SH-SY5Y (cell line): ENCODE results near the gene SFTA2.

ENCODE experiments used
- GATA2 ChIP-seq: IDR thresholded peaks from 2 replicates; pipeline ENCODE4 v1.6.1; 2011; ENCODE audit warnings: mild to moderate bottlenecking, low read depth, low read length
- GATA3 ChIP-seq: IDR thresholded peaks from 2 replicates; pipeline ENCODE4 v1.6.1; 2011; ENCODE audit warnings: low read depth, mild to moderate bottlenecking, low read length, moderate library complexity

Gene SFTA2

GRCh38 chr6:30889496-30889885 is 42.5 kb downstream of the SFTA2 start:
- TF ChIP-seq GATA3 (no peak), GATA2 (no peak)

- no peak for TF ChIP-seq GATA2
- no peak for TF ChIP-seq GATA3
Observed at GRCh38 chr6:30888816-30889495, 43.0 kb downstream of the SFTA2 start.

- TF ChIP-seq GATA3: no peak
- TF ChIP-seq GATA2: no peak
Observed at GRCh38 chr6:30887901-30888815, 43.8 kb downstream of the SFTA2 start.

- TF ChIP-seq GATA2 (no peak), GATA3 (no peak)
Observed at GRCh38 chr6:30886897-30887255, 45.1 kb downstream of the SFTA2 start.

- TF ChIP-seq GATA2 (no peak), GATA3 (no peak)
Observed at GRCh38 chr6:30885999-30886896, 45.7 kb downstream of the SFTA2 start.

GRCh38 chr6:30885481-30885998 is 46.4 kb downstream of the SFTA2 start:
- TF ChIP-seq GATA3: no peak
- no peak for TF ChIP-seq GATA2

GRCh38 chr6:30884521-30885480 is 47.2 kb downstream of the SFTA2 start:
- TF ChIP-seq GATA3 (no peak), GATA2 (no peak)

- TF ChIP-seq GATA3 (no peak), GATA2 (no peak)
Observed at GRCh38 chr6:30883685-30884520, 48.1 kb downstream of the SFTA2 start, which contains the start of gene DDR1. TSS of gene DDR1 (plus strand) at chr6:30884519. CDS start at chr6:30888730, 4,211 bp downstream.

- TF ChIP-seq GATA3: no peak
- no peak for TF ChIP-seq GATA2
Observed at GRCh38 chr6:30882759-30883684, 48.9 kb downstream of the SFTA2 start.

- TF ChIP-seq GATA3 (no peak), GATA2 (no peak)
Observed at GRCh38 chr6:30882204-30882758, 49.7 kb downstream of the SFTA2 start.

- TF ChIP-seq GATA2 (no peak), GATA3 (no peak)
Observed at GRCh38 chr6:30881392-30882203, 50.4 kb downstream of the SFTA2 start.
